ENCODE results near the gene POLG2.

The POLG2 gene

GRCh38 chr17:64506576-64507412 lies 9.9 kb upstream of the POLG2 start, which contains the start of gene CEP95:
Gene CEP95, plus strand, starts transcription at chr17:64506977. Its CDS starts 121 bp downstream, at chr17:64507098.
- in situ Hi-C loops (cut with MboI; ENCODE audit: low pct_unique_long_range_greater_than_20kb, low sequenced_read_pairs, unreplicated experiment) = no loop called here
- peak; percentile 93 for DNase-seq (ENCODE audit: low spot score)
- TF ChIP-seq, protein P1, sequence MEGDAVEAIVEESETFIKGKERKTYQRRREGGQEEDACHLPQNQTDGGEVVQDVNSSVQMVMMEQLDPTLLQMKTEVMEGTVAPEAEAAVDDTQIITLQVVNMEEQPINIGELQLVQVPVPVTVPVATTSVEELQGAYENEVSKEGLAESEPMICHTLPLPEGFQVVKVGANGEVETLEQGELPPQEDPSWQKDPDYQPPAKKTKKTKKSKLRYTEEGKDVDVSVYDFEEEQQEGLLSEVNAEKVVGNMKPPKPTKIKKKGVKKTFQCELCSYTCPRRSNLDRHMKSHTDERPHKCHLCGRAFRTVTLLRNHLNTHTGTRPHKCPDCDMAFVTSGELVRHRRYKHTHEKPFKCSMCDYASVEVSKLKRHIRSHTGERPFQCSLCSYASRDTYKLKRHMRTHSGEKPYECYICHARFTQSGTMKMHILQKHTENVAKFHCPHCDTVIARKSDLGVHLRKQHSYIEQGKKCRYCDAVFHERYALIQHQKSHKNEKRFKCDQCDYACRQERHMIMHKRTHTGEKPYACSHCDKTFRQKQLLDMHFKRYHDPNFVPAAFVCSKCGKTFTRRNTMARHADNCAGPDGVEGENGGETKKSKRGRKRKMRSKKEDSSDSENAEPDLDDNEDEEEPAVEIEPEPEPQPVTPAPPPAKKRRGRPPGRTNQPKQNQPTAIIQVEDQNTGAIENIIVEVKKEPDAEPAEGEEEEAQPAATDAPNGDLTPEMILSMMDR (IDR thresholded peaks at IDR 0.05; ENCODE audit: extremely low read depth, insufficient read depth, missing control alignments) = no peak

DNA sequence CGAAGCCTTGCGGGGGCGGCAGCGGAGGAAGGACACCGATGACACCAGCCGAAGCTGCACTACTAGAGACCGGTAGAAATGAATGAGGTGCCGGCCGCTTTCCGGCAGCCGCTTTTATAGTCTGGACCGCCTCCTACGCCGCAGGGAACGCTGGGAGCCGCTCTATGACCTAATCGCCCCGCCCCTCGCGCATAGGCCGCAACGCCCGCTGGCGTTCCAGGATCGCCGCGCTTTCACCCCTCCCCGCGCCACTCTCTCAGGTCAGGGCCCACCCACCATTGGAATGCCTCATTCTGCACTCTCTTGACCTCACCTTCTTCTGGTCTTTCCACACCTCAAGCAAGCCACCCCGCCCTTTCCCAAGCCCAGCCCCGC lies 9.3 kb upstream of the POLG2 start, which contains the start of gene DDX5:
Gene DDX5 (minus strand): TSS at position 89 of the 375 bp plus-strand sequence. CDS start 170 bp downstream, outside the sequence.
- in situ Hi-C loops (cut with MboI; ENCODE audit: low pct_unique_long_range_greater_than_20kb, low sequenced_read_pairs, unreplicated experiment) = no loop called here
- DNase-seq (ENCODE audit: low spot score) = peak; percentile 95
- TF ChIP-seq, protein P1 (IDR thresholded peaks at IDR 0.05; ENCODE audit: extremely low read depth, insufficient read depth, missing control alignments) = no peak

- DNase-seq (ENCODE audit: low spot score) = peak; percentile 84
- TF ChIP-seq, protein P1 (IDR thresholded peaks at IDR 0.05; ENCODE audit: extremely low read depth, insufficient read depth, missing control alignments) = no peak
- in situ Hi-C loops (cut with MboI; ENCODE audit: low pct_unique_long_range_greater_than_20kb, low sequenced_read_pairs, unreplicated experiment) = no loop called here
Measured at GRCh38 chr17:64505340-64506200, 8.7 kb upstream of the POLG2 start.

DNA sequence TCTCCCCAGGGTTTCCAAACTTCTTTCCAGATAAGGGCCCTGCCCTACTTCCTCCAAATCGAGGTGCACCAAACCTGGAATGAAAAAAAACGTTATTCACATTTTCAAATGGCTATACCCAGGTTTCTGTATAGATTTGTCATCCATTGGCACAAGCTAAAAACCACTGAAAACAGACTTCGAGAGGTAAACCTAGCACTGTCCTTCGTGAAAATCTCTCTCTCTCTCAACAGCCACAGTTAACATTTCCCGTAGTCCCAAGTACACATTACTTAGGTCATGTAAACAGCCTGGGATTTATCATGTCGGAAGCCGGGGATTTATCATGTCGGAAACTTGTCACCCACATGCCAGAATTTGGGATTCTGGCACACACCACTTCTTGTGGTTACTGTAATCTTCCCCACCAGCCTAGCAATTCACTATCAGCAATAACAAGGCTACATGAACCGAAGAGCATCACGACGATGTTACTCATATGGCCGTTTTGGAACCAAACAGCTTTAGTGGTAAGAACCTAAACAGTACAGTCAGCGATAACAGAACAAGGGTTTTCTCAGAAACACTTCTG lies 8.0 kb upstream of the POLG2 start:
- TF ChIP-seq, protein P1 (IDR thresholded peaks at IDR 0.05; ENCODE audit: extremely low read depth, insufficient read depth, missing control alignments) = no peak
- in situ Hi-C loops (cut with MboI; ENCODE audit: low pct_unique_long_range_greater_than_20kb, low sequenced_read_pairs, unreplicated experiment) = no loop called here
- no peak for DNase-seq (ENCODE audit: low spot score)

DNA sequence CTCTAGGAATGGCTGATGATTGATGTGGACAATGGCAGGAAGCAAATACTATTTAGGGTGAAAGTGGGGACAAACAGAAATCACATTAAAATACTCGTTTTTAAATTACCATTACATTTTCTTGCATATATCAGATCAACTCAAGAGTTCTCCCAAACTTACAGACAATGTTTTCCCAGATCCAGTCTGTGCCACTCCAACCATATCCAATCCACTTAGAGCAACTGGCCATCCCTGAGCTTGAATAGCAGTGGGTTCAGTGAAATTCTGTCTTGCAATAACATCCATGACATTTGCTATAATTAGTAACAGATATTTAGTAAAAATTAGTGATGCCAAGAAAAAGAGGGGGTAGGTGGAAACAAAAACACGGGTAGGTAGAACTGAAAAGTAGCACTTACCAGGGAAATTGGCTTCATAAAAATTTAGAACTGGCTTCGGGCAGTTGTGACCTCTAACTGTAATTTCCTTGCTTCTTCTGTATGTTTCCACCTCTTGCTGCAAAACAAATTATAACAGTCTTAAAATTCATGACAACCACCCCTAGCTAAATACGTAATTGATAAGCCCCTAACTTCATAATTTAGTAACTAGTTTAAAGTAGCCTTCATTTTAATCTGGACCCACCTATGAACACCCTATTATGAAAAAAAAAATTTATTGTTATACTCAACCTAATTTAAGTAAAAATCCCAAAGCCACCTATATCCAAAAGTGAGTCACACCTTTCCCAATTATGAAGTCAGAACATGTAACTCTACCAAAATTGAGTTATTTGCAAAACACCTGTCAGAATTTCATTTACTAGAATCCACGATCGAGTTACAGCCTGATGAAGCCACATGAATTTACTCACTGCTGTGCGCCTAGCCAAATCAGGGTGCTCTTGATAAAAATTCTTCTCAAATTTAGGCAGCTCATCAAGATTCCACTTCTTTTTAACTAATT lies 7.2 kb upstream of the POLG2 start:
- in situ Hi-C loops (cut with MboI; ENCODE audit: low pct_unique_long_range_greater_than_20kb, low sequenced_read_pairs, unreplicated experiment) = no loop called here
- DNase-seq (ENCODE audit: low spot score) = no peak
- TF ChIP-seq, protein P1 (IDR thresholded peaks at IDR 0.05; ENCODE audit: extremely low read depth, insufficient read depth, missing control alignments) = no peak

Data from GM13977 (cell line).